HG03342 (cell line): ENCODE measurements around the gene DAZ4.
"Not testable (repeated sequence)": the region's sequence is repeated elsewhere in the genome, so short reads cannot be mapped to it uniquely, and the experiment has no call there.

Experiments
- ATAC-seq: cut with Tn5 transposase; IDR thresholded peaks from one replicate; pipeline ENCODE4 v1.9.1; 2021; ENCODE audit warnings: mild to moderate bottlenecking, moderate library complexity; ENCODE audit not compliant: unreplicated experiment

DAZ4 gene

GRCh38 chrY:24833619-24834018 lies at the start of gene DAZ4:
Gene DAZ4 (plus strand): TSS chrY:24833919. CDS start chrY:24834127, 208 bp downstream.
- ATAC-seq: not testable (repeated sequence)

GRCh38 chrY:24813293-24813692 lies 20.4 kb upstream of the DAZ4 start, which contains the start of gene DAZ3:
Gene DAZ3 (minus strand): TSS chrY:24813393. CDS start chrY:24813185, 208 bp downstream.
- ATAC-seq: not testable (repeated sequence)

- not testable (repeated sequence) for ATAC-seq
Measured at GRCh38 chrY:24821836-24822235, 11.9 kb upstream of the DAZ4 start.

- not testable (repeated sequence) for ATAC-seq
Measured at GRCh38 chrY:24824184-24824879, 9.4 kb upstream of the DAZ4 start.

GRCh38 chrY:24825069-24825468 lies 8.7 kb upstream of the DAZ4 start:
- not testable (repeated sequence) for ATAC-seq
